HG02678 (cell line): ENCODE data around the gene TMEM63C.

ENCODE experiments used
- ATAC-seq: cut with Tn5 transposase; IDR thresholded peaks from one replicate; pipeline ENCODE4 v1.9.1; 2021; ENCODE audit warnings: mild to moderate bottlenecking, moderate library complexity; ENCODE audit not compliant: unreplicated experiment

Gene TMEM63C

DNA sequence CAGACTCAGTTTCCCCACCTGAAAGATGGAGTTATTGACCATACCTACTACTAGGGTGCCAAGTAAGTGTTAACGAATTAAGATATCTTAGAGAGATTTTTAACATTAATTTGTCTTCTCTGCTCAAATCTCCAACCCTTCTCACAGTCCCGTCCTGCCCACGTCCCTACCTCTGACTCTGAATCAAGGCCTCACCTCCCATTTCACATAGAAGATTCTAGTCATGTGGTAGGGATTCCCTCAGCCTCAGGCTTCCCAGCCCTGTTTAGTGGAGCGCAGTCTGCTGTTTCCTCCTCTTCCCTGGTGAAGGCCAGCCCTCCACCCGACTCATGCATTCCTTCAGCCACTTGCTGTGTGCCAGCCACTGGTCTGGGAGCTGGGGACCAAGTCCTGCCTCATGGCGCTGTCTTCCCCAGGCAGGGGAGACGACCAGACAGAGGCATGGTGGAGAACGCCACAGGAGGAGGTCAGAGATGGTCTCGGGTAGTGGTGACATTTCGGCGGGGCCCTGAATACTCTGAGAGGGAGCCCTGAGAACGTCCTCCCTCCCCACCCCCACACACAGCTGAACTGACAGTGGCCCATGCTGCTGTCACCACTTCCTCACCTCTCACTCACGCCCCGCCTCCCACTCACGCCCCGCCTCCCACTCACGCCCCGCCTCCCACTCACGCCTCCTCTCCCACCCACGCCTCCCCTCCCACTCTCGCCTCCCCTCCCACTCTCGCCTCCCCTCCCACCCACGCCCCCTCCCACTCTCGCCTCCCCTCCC is 38.8 kb downstream of the TMEM63C start:
- no peak for ATAC-seq

DNA sequence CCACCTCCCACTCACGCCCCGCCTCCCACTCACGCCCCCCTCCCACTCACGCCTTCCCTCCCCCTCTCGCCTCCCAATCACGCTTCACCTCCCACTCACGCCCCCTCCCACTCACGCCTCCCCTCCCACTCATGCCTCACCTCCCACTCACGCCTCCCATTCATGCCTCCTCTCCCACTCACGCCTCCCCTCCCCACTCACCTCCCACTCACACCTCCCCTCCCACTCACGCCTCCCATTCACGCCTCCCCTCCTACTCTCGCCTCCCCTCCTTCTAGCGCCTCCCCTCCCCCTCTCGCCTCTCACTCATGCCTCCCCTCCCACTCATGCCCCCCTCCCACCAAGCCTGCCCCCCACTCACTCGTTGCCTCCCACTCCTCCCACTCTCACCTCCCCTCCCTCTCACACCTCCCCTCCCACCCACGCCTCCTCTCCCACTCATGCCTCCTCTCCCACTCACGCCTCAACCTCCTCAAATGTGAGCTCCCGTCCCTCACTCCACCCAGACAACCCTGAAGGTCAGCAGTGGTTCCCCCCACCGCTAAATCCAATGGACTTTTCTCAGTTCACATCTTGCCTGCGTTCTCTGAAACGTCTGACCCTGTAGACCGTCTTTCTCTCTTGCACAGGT is 39.8 kb downstream of the TMEM63C start:
- no peak for ATAC-seq

DNA sequence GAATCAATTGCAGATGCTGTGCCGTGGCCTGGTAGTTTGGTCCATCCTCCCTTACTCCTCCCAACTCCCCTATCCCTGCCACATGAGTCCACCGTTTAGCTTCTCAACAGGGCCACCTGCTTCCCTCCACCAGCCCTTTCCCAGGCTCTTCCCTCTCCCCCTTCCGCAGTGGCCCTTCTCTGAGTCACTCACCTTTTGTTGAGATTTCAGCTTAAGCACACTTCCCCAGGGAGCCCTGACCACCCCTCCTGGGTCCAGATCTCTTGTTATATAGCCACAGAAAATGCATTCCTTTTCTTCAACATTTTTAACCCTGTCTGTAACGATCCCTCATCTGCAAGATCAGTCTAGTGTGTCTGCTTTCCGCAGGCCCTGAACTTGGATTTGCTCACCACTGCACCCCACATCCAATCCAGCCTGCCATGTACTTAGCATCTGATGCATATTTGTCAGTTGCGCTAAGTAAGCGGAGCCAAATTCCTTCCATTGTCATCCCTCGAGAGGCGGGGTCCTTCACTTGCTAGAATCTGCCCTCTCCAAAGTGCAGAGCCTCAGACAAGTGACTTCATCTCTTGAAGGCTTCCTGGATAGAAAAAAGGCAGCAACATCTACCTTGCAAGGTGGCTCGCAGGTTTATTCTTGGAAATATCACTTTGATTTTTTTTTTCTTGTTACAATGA is 41.1 kb downstream of the TMEM63C start:
- no peak for ATAC-seq

DNA sequence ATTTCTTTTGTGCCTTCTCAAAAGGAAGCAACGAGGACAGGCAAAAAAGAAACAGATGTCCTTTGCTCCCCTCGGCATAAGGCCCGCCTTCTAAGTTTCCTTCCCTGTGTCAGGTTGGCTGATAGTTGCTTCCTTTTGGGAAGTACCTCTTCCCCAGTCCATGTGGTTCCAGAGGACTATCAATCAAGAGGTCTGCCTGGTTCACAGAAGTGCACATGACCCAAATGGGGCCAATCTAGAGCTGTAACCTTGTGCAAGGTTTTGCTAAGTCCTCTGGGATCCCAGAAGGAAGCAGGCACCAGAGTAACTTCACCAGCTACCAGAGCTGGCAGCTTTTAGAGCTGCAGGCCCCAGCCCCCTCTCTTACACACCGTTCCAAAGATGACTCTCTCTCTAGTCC is 42.6 kb downstream of the TMEM63C start:
- no peak for ATAC-seq

DNA sequence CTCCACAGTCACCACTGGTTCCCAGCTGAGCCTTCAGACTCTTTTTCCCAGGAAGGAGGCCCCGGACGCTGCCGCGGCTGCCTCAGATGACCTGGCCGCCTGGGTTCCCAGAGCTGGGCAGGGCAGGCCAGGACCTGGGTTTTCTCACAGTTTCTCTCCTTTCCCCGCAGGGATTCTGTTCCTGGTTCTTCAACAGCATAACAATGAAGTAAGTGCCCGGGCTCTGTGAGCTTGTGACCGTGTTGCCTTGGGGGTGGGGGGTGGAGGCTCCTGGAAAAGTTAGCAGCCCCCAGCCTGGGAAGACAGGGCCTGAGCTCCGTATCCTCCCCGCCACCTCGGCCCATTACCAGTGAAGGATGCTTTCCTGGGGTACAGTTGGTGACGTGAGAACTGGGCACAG is 43.7 kb downstream of the TMEM63C start:
- no peak for ATAC-seq

DNA sequence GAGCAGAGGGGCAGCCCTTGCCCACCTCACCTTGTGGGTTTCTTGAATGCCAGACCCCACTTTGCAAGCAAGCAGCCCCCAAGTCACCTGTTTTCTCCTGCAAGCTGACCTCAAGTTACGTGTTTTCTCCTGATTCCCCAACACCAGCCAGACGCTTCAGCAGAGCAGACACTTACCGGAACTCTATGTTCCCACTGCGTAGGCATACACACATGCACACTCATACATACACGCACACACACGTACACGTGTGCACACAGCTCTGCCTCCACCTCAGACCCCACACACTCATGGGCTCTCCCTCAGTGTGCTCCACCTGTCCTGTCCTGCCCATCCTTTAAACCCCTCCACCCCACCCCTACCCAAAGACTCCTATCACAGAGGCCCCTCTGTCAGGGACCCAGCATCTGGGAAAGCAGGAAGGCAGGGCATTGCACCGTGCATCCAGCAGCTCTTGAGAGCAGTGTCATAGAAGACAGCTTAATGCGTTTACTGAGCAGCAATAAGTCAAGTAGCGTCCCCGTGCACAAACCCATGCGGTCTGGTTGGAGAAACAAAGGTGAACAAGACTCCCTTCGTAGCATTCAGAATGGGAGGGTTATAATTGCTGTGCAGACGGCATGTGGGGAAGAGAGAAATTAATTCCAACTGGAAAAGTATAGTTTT is 44.4 kb downstream of the TMEM63C start:
- ATAC-seq, result no peak

DNA sequence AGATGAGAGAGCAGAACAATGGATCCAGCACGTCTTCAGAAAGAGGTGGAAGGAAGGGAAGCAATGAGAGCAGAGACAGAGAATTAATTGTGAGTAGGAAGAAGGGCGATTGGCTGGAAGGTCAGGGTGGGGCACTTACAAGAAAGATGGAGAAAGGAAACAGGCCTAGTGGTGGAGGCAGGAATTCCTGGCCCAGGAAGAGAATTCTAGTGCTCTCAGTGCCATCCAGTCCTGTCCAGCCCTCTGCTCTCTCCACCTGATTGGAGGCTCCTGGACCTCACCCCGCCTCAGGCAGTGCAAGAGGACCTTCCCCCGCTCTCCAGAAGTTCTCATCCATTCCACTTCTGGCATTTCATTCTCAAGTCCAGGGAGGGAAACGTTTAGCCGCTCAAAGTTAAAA is 46.5 kb downstream of the TMEM63C start:
- no peak for ATAC-seq

DNA sequence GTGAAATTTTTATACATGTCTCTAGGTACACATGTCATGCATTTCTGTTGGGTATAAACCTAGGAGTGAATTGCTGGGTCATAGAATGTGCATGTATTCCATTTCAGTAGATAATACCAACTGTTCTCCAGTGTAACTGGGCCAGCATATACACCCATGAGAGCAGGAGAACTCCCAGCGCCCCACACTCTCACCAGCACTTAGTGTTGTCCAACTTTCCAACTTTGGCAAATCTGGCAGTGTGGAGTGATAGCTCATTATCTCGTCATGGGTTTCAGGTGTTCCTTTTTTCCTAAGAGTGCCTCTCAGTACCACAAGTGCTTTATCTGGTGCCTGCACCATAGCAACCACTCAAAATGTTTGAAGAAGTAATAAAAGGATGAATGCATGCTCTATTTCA is 49.3 kb downstream of the TMEM63C start:
- ATAC-seq, result no peak

DNA sequence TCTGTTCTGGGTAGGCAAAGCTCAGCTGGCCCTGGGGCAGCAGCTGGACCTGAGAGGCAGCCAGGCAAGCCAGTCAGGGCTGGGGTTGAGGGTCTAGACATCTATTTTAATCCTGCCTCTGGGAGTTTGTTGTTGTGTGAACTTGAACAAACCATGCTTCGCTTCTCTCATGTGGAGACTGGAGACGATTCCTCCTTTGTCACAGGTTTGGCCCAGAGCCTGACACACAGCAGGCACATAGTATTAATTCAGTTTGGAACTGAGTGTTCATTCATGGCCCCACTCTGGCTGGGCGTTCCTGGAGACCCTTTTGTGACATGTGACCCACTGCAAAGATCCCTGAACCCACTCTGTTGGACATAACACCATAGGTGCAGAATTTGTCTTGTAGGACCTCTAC is 50.1 kb downstream of the TMEM63C start:
- ATAC-seq, result no peak

DNA sequence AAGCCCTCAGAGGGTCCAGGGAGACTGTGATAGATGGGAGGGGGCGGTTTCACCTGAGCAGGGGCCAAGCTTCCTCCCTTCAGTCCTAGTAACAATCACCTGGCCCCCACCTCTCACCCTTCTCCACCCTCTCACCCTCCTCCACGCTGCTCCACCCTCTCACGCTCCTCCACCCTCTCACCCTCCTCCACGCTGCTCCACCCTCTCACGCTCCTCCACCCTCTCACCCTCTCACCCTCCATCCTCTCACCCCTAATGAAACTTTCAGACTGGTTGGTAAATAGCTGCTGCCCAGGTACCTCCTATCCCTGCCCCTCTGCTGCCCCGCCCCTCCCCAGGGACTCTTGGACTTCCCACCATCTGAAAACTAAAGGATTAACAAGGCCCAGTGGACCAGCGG is 55.2 kb downstream of the TMEM63C start:
- no peak for ATAC-seq

DNA sequence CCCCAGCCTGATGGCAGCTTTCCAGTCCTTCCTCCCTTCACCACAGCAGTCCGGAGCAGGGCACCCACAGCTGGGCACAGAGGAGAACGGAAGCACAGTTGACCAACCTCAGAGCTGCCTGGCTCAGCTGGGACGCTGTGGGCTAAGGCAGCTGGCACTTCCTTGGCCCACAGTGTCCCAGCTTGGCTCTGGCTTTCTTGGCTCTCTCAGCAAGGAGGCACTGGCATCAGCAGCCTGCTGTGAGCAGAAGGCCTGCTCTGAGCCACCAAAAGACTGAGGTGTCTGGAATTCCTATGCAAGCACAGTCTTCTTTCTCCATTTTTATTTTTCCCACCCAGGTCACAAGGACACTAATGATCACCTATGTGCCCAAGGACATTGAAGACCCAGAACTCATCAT is 56.8 kb downstream of the TMEM63C start:
- no peak for ATAC-seq

DNA sequence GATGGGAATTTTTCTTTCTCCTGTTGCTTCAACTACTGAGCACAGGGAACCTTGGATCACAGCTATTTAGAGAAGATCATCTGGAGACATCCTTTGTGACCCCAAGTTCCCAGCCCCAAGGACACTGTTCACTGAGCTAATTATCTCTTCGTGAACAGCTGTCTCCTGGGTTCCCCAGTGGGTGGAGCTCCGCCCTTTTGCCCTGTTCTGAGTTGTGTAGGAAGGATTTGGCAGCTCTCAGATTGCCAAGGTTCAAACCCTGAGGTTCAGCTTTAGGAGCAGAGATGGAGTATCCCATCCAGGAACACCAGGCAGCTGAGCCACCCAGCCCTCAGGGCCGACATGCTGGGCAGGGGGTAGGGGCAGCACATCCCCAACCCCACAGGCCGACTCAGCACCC is 57.4 kb downstream of the TMEM63C start:
- no peak for ATAC-seq

DNA sequence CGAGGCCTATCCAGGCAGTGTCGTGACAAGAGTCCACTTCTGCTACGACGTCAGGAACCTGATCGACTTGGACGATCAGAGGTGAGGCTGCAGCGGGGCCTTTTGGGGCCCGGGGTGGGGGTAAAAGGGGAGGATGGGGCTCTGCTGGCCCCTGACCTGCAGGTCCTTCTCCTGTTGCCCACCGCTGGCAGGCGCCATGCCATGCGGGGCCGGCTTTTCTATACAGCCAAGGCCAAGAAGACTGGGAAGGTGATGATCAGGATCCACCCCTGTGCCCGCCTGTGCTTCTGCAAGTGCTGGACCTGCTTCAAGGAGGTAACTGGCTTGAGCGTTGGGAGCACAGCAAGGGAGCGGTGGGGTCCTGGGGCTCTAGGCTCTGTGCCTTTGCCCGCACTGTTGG is 57.8 kb downstream of the TMEM63C start:
- no peak for ATAC-seq

DNA sequence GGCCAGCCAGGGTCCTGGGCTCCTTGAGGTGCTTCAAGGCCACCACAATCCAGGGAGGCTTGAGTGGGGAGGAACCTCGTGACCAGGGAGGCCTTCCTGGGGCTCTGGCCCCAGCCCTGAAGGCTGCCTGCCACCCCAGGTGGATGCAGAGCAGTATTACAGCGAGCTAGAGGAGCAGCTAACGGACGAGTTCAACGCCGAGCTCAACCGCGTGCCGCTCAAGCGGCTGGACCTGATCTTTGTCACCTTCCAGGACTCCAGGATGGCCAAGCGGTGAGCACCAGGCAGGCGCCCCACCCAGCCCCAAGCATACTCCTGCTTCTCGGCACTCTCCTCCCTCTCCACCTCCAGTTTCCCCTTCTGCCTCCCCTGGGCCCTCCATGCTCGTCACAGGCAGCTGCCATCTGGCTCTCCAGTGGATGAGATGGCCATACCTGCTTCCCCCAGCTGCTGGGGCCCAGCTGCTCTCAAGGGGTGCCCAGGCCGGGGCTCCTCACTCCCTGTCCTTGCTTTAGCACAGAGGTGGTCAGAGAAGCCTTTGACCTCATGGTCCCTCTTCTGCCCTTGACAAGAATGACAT is 58.8 kb downstream of the TMEM63C start:
- no peak for ATAC-seq

DNA sequence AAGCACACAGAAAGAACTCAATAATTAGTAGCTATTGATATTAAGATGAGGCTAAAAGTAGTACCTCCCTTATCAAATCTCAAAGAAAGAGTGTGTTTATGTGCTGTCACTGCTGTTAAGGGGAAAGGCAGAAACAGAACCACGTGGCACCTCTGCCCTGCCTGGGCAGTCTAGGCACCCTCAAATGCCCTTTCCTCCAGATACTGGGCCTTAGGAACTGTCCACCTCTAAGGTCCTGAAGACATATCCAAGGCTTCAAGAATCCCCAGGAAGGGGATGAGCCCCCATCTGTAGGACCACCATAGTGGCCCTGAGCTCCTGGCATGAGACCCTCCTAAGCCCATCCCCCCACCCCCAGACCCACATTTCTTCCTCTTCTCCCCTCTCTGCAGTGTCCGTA is 60.4 kb downstream of the TMEM63C start:
- no peak for ATAC-seq

DNA sequence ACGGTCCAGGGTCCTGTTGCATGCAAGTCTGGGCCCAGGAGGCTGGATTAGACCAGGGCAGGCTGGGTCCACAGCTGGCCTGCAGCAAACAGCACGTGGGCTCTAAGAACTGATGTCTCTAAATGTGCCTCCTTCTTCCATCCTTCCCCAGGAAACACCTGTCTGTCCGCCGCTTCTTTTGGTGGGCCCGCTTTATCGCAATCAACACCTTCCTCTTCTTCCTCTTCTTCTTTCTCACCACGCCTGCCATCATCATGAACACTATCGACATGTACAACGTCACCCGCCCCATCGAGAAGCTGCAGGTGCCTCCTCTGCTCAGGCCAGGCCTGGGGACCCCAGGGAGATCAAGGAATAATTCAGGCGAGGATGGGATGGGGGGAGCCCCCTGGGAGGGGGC is 61.2 kb downstream of the TMEM63C start:
- no peak for ATAC-seq

DNA sequence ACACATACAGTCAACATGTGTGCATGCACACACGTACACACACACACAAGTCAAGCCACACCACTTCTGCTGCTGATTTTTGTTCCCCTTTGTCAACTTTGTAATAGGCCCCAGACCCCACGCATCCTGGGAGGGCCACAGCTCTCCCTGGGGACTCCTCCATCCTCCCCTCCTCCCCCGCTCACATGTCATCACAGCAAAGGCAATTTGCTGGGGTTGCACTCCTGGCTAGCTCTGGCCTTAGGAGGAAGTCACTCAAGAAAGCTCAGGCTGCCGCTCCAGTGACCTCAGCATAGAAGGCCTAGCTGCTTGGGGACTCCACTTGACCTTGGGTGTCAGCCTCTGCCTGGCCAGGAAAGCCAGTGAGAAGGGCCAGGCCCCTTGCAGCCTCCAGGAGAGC is 62.3 kb downstream of the TMEM63C start:
- ATAC-seq, result no peak

DNA sequence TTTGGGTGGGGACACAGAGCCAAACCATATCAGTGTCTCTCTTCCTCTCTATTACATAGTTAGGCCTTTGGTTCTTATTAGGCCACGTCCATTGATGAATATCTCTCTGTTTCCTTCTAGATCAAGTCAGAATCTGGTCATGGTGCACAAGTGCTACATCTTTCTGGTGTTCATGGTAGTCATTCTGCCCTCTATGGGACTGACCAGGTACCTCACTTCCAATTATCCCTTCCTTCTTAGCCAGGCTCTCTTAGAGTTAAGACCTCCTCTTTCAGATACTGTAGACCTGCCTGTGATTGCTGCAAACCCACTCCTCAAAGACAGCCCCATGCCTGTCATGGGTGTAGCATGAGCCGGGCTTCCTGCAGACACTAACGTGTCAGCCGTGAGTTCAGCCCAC is 64.2 kb downstream of the TMEM63C start:
- ATAC-seq, result no peak

DNA sequence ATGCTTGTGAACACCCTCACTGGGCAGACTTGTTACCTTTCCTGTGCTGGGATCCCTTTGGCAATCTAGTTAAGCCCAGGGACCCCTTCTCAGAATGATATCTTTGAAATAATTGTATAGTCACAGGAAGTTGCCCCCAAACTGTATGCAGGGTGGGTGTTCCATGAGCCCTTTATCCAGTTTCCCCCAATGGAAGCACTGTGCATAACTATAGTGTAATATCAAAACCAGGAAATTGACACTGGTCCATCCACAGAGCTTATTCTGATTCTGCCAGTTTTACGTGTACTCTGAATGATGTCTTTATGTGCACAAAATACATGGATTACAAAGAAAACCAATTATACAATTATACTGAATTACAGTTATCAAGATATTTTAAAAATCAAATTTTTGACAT is 65.2 kb downstream of the TMEM63C start:
- ATAC-seq, result no peak

DNA sequence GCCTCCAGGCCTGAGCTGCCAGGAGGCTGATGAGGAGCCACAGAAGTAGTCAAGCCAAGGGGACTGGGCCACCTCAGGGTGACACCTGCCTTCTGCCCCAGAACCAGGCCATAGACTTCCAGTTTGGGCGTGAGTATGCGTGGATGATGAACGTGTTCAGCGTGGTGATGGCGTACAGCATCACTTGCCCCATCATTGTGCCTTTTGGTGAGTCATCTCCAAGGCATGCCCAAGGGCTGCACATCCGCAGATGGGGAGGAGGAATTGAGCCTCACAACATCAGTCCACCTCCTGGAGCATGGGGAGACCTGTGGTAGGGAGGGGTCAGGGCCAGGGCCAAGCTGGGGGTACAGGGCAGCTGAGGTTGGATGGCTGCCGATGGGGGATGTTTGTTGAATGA is 67.1 kb downstream of the TMEM63C start:
- ATAC-seq, result no peak

DNA sequence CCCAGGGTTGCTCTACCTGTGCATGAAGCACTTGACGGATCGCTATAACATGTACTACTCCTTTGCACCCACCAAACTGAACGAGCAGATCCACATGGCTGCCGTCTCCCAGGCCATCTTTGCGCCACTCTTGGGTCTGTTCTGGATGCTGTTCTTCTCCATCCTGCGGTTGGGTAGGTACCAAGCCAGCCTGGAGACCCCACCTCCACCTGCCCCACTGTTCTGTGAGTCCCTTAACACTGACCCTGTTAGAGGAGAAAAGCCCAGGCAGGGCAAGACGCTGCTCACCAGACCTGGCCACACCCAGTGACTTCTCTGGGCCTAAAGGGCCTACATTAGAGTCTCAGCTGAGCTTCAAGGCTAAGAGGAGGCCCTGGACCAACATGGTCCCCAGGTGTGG is 67.7 kb downstream of the TMEM63C start:
- ATAC-seq, result no peak
